GM12865 (cell line): ENCODE data around the gene COPG1.

Source experiments
- DNase-seq: peaks from one replicate; pipeline ENCODE4 v3.0.0; 2010; ENCODE audit warnings: low read depth
- H3K4me3 ChIP-seq: 2 replicates; pipeline ENCODE4 v1.5.1; 2011; ENCODE audit warnings: mild to moderate bottlenecking, low read depth, low read length, control low read depth
- CTCF ChIP-seq: IDR thresholded peaks from 2 replicates; pipeline ENCODE4 v1.5.1; 2011; ENCODE audit warnings: low read length, control low read depth, low read depth, inconsistent platforms; ENCODE audit not compliant: insufficient read depth; ENCODE audit errors: missing control alignments

Gene COPG1

DNA sequence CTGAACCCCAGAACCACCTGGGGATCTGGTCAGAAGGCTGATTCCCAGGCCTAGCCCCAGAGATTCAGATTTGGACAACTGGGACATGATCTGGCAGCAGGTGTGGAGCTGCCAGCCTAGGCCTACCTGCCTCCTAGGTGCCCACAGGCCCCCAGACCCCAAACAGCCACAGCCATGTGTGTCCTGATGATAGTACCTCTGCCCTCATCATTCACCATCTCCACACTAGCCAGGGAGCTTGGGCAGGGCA lies 63.9 kb downstream of the COPG1 start:
- TF ChIP-seq CTCF, result no peak
- no peak overlapping the region for H3K4me3 ChIP-seq
- DNase-seq, result no peak

DNA sequence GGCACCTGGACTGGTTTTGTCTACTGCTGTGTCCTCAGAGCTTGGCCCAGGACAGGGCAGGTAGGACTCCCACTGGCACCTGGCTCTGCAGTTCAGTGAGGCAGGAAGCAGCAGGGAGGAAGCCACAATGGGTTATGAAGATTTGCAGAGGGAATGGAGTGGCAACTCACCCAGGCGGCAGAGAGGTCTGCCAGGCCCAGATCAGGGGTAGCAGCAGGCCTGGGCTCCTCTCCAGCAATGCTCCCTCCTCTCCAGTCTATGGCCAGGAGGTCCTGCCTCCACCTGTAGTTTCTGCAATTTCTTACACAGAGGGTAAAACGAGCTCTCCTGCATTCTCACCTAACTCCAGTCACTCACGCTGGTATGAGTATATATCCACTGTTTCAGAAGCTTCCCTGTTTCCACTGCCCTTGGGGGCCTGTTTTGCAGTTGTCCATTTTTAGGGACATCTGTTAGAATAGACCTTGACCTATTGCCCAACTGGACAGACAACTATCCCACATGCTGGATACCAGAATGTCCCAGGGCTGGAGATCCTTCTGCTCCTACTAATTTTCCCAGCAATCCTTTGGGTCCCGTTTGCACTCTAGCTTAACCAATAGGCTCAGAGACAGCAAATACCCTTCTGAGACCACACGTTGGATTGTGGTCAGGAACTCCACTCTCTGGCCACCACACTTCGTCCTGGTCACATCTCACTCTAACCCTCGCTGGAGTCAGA lies 64.4 kb downstream of the COPG1 start:
- DNase-seq, result peak; percentile 18
- no peak overlapping the region for H3K4me3 ChIP-seq
- no peak for TF ChIP-seq CTCF

DNA sequence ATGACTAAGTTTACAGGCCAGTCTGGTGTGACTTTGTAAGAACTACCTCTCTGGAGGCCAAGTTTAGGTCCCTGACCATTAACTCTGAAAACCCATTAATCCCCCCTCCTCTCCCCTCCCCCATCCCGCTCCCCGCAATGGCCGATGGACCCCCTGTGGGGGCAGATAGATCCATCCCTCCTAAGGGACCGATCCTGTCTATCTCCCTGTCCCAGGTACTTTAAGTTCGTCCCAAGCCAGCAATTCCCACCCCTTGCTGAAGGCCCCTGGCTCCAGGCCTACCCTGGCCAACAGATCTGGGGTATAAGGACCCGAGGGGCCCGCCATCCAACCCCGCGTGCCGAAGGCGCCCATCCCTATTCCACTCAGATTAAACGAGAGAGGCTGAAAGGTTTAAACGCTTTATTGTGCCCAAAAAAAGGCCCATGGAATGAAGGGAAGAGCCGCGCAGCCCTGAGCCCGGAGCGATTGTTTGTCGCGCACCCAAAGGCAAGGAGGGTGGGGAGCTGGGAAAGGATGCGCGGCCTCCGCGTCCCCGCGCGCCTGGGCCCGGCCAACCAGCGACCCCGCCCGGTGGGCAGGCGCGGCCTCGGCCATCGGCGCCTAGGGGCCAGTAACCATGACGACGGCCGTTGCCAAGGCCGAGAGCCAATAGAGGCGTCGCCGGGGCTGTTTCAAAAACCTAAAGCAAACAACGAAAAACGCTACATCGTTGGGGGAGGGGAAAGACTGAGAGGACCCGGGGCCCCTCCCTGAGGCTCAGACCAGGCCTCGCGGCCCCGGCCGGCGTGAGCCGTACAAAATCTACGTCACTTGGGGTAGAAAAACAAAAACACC lies 65.2 kb downstream of the COPG1 start:
- H3K4me3 ChIP-seq, result peak overlapping the region; percentile 57
- no peak for TF ChIP-seq CTCF
- peak; percentile 69 for DNase-seq

GRCh38 chr3:129315223-129315997 lies 66.0 kb downstream of the COPG1 start:
- peak; percentile 52 for DNase-seq
- no peak for TF ChIP-seq CTCF
- peak overlapping the region; percentile 57 for H3K4me3 ChIP-seq

- DNase-seq, result no peak
- TF ChIP-seq CTCF, result no peak
- H3K4me3 ChIP-seq, result peak overlapping the region; percentile 54
These were observed 66.5 kb downstream of the COPG1 start for GRCh38 chr3:129315998-129316247.

DNA sequence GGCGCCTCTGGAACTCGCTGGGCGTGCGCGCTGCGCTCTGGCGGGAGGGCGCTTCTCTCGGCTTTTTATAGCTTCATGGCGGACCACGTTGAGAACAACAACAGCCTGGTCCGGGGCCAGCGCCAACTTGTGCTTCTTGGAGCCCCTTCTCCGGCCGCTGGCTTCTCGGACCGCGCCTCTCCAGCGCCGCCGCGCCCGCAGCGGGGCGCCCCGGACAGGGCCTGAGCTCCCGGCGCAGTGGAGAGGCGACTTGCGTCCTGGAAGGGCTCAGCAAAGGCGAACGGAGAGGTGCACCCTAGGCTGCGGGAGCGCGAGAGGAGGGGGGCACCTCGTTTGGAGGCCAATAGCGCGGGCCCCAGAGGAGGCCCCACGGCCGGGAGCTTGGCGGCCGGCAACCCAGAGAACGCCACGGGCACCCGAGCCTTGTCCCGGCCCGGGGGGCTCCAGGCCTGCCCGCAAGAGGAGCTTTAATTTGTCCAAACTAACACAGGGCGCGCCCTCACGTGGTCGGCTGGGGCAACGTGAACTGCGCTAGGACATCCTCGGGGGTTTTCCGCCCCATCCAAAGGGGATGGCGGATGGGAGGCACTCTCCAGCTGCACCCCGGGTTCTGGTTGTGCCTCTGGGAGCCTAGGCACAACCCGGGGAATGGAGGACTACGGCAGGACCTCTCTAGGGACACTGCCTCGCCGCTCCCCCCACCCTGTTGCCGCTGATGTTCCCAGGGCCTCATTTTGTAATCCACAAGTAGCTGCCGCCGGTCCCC lies 67.0 kb downstream of the COPG1 start:
- peak; percentile 58 for TF ChIP-seq CTCF
- DNase-seq, result peak; percentile 87

More for the DNA sequence above, 67.0 kb downstream of the COPG1 start:
- H3K4me3 ChIP-seq, result peak overlapping the region; percentile 54
